HEK293 (cell line): ENCODE measurements around the gene TRABD2A.
A peak's percentile ranks its signal among the peaks of the same experiment; 100 is the strongest.

Experiments used
- CTCF ChIA-PET: fragments of 350-600 bp; formaldehyde crosslinking; extraction: SDS; loops from one replicate; lab custom pipeline; 2021; ENCODE audit warnings: antibody characterized with exemption; lab: Yijun Ruan, JAX
- POLR2A ChIA-PET: fragments of 300-600 bp; formaldehyde crosslinking; extraction: SDS; loops from one replicate; lab custom pipeline; 2020; ENCODE audit warnings: antibody characterized with exemption, inconsistent platforms; lab: Yijun Ruan, JAX
- H3K27ac ChIP-seq: fragments of 200-500 bp; sonication (Bioruptor generic); 2 replicates; pipeline ENCODE4 v1.5.1; 2014; ENCODE audit warnings: low read depth, low read length, control low read depth, inconsistent platforms; ENCODE audit errors: extremely low read depth
- H3K36me3 ChIP-seq, 2 experiments: fragments of 200-500 bp in 1 of 2; sonication (Bioruptor generic) in 1 of 2; 1 replicate in 1 of 2; 2 replicates in 1 of 2; pipeline ENCODE4 v1.5.1; 2014 to 2017; ENCODE audit warnings: inconsistent platforms in 2 of 2, low read length in 2 of 2; ENCODE audit not compliant: control insufficient read depth in 2 of 2, insufficient read depth in 1 of 2
- H3K4me1 ChIP-seq: fragments of 200-500 bp; sonication (Bioruptor generic); 2 replicates; pipeline ENCODE4 v1.5.1; 2014; ENCODE audit warnings: mild to moderate bottlenecking, low read length, inconsistent platforms; ENCODE audit not compliant: control insufficient read depth, insufficient read depth
- H3K4me3 ChIP-seq: 2 replicates; pipeline ENCODE4 v1.5.1; 2011; ENCODE audit warnings: low read depth, mild to moderate bottlenecking, control low read depth, low read length, moderate library complexity
- H3K9me3 ChIP-seq: fragments of 200-500 bp; sonication (Bioruptor generic); 2 replicates; pipeline ENCODE4 v1.5.1; 2014; ENCODE audit warnings: low read depth, low read length, inconsistent platforms; ENCODE audit not compliant: control insufficient read depth, insufficient read depth
- EGR2 ChIP-seq: fragments of 450-650 bp; formaldehyde crosslinking; IDR thresholded peaks from 2 replicates; pipeline ENCODE4 v1.5.1; 2016; ENCODE audit warnings: low read depth, missing biosample characterization, missing genetic modification characterization
- HOXD13 ChIP-seq: sonication (generic); formaldehyde crosslinking; IDR thresholded peaks from 2 replicates; pipeline ENCODE4 v1.8.0; 2022; ENCODE audit warnings: missing genetic modification reagents, borderline replicate concordance
- KLF9 ChIP-seq: fragments of 450-650 bp; formaldehyde crosslinking; IDR thresholded peaks from 2 replicates; pipeline ENCODE4 v1.5.1; 2016; ENCODE audit warnings: missing biosample characterization, missing genetic modification characterization, low read depth
- ZNF146 ChIP-seq: fragments of 450-650 bp; formaldehyde crosslinking; IDR thresholded peaks from 2 replicates; pipeline ENCODE4 v1.5.1; 2016; ENCODE audit warnings: missing biosample characterization, missing genetic modification characterization
- ZNF169 ChIP-seq: fragments of 450-650 bp; formaldehyde crosslinking; IDR thresholded peaks from 2 replicates; pipeline ENCODE4 v1.5.1; 2016; ENCODE audit warnings: missing biosample characterization, missing genetic modification characterization
- ZNF214 ChIP-seq: fragments of 450-650 bp; formaldehyde crosslinking; IDR thresholded peaks from 2 replicates; pipeline ENCODE4 v1.5.1; 2017; ENCODE audit warnings: missing biosample characterization, mild to moderate bottlenecking, missing genetic modification characterization, borderline replicate concordance
- ZNF239 ChIP-seq: fragments of 450-650 bp; formaldehyde crosslinking; IDR thresholded peaks from 2 replicates; pipeline ENCODE4 v1.5.1; 2016; ENCODE audit warnings: missing biosample characterization, missing genetic modification characterization
- ZNF248 ChIP-seq: fragments of 450-650 bp; formaldehyde crosslinking; IDR thresholded peaks from 2 replicates; pipeline ENCODE4 v1.5.1; 2017; ENCODE audit warnings: missing biosample characterization, missing genetic modification characterization
- ZNF311 ChIP-seq: fragments of 450-650 bp; formaldehyde crosslinking; IDR thresholded peaks from 2 replicates; pipeline ENCODE4 v1.5.1; 2017; ENCODE audit warnings: missing biosample characterization, missing genetic modification characterization, borderline replicate concordance
- ZNF341 ChIP-seq: fragments of 450-650 bp; formaldehyde crosslinking; IDR thresholded peaks from 2 replicates; pipeline ENCODE4; 2016; ENCODE audit warnings: low read depth, missing biosample characterization, missing genetic modification characterization
- ZNF510 ChIP-seq: fragments of 450-650 bp; formaldehyde crosslinking; IDR thresholded peaks from 2 replicates; pipeline ENCODE4 v1.5.1; 2018; ENCODE audit warnings: mild to moderate bottlenecking, missing genetic modification characterization, missing biosample characterization; ENCODE audit not compliant: insufficient replicate concordance
- ZNF521 ChIP-seq: fragments of 450-650 bp; formaldehyde crosslinking; IDR thresholded peaks from 2 replicates; pipeline ENCODE4 v1.5.1; 2017; ENCODE audit warnings: missing biosample characterization, mild to moderate bottlenecking, missing genetic modification characterization
- ZNF654 ChIP-seq: fragments of 450-650 bp; formaldehyde crosslinking; IDR thresholded peaks from 2 replicates; pipeline ENCODE4 v1.5.1; 2016; ENCODE audit warnings: low read depth, missing biosample characterization, missing genetic modification characterization
- ZNF664 ChIP-seq: fragments of 450-650 bp; formaldehyde crosslinking; IDR thresholded peaks from 2 replicates; pipeline ENCODE4 v1.5.1; 2016; ENCODE audit warnings: missing biosample characterization, missing genetic modification characterization
- ZNF677 ChIP-seq: fragments of 450-650 bp; IDR thresholded peaks from 2 replicates; pipeline ENCODE4 v1.5.0; 2018; ENCODE audit warnings: missing biosample characterization, mild to moderate bottlenecking, missing genetic modification characterization, moderate library complexity
- ZNF777 ChIP-seq: fragments of 450-650 bp; formaldehyde crosslinking; IDR thresholded peaks from 2 replicates; pipeline ENCODE4 v1.5.1; 2017; ENCODE audit warnings: missing biosample characterization, missing genetic modification characterization, borderline replicate concordance
- ZNF837 ChIP-seq: fragments of 450-650 bp; formaldehyde crosslinking; IDR thresholded peaks from 2 replicates; pipeline ENCODE4 v1.5.1; 2016; ENCODE audit warnings: missing biosample characterization, missing genetic modification characterization
- TF ChIP-seq, protein P1 (sequence below): fragments of 450-650 bp; formaldehyde crosslinking; IDR thresholded peaks from 2 replicates; pipeline ENCODE4 v1.5.1; 2016; ENCODE audit warnings: missing biosample characterization, missing genetic modification characterization
- TF ChIP-seq, protein P2 (sequence below): fragments of 450-650 bp; formaldehyde crosslinking; IDR thresholded peaks from 2 replicates; pipeline ENCODE4 v1.5.1; 2016; ENCODE audit warnings: missing biosample characterization, missing genetic modification characterization
- TF ChIP-seq, protein P3 (sequence below): fragments of 450-650 bp; formaldehyde crosslinking; IDR thresholded peaks from 2 replicates; pipeline ENCODE4 v1.5.1; 2017; ENCODE audit warnings: missing biosample characterization, missing genetic modification characterization

TRABD2A gene

DNA sequence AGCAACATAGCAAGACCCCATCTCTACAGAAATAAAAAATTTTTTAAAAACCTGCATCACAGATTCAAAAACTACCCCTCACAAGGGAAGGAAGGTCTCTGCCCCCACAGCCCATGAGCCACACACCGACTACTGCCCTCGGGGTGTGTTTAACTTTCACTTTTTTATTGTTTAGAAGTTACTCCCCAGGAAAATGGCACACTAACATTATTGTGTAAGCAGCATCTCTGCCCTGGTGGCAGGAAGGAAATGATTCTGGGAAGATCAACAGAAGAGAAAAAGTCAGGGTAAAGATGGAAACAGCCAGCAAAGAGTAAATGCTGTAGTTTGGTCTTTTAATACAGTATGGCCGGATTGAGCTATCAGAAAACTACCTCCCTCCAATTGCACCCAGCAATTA, 21.9 kb downstream of the TRABD2A start:
- CTCF ChIA-PET, result interaction anchor here (1.4 to 2.4 kb wide), 2 partner anchors 17 to 118 kb away, joined by 3 to 8 read pairs; no protein-coding TSS in a partner anchor

DNA sequence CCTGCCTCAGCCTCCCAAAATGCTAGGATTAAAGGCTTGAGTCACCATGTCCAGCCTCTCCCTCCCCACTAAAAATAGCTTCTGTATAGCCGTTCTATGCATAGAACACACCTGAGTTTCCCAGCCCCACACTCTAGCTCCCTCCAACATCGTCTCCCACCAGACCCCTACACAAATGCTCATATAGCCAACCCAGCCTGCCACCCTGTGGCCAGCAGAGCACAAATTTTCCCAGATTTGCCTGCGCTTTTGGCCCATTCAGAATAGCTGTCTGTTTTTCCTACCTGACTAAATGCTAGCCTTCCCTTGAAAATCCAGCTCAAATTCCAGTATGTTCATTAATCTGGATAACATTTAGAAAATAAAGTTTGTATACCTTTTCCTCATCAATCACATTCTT, 22.8 kb downstream of the TRABD2A start:
- CTCF ChIA-PET, result interaction anchor here (0.7 to 2.4 kb wide), 11 partner anchors 11 to 365 kb away, joined by 3 to 8 read pairs (median 4); no protein-coding TSS in a partner anchor
- Histone ChIP-seq H3K4me1 (no peaks in the 10 kb centered on the region), H3K9me3 (no peaks in the 10 kb centered on the region), H3K36me3 (no peaks in the 10 kb centered on the region), H3K27ac (no peak overlapping the region), H3K4me3 (no peak overlapping the region)
- TF ChIP-seq ZNF654 (tag by site-specific recombination) (peak; percentile 8; the same call in 1 of the 2 replicates), EGR2 (tag by site-specific recombination) (no peak)
- POLR2A ChIA-PET, result no interaction called here

More for the DNA sequence above, 21.9 kb downstream of the TRABD2A start:
- Histone ChIP-seq H3K9me3 (no peaks in the 10 kb centered on the region), H3K4me1 (no peaks in the 10 kb centered on the region), H3K27ac (no peak overlapping the region), H3K4me3 (no peak overlapping the region), H3K36me3 (no peaks in the 10 kb centered on the region)
- TF ChIP-seq ZNF664 (tag by site-specific recombination) (no peak), ZNF341 (tag by site-specific recombination) (no peak), ZNF214 (no peak), ZNF677 (no peak), ZNF777 (tag by site-specific recombination) (no peak), HOXD13 (CRISPR knock-in tag) (no peak), ZNF146 (no peak), KLF9 (no peak), ZNF239 (no peak), ZNF521 (no peak), ZNF311 (tag by site-specific recombination) (no peak), ZNF510 (tag by site-specific recombination) (no peak), ZNF169 (tag by site-specific recombination) (no peak), ZNF837 (no peak), ZNF248 (tag by site-specific recombination) (no peak)
- TF ChIP-seq, protein P1, sequence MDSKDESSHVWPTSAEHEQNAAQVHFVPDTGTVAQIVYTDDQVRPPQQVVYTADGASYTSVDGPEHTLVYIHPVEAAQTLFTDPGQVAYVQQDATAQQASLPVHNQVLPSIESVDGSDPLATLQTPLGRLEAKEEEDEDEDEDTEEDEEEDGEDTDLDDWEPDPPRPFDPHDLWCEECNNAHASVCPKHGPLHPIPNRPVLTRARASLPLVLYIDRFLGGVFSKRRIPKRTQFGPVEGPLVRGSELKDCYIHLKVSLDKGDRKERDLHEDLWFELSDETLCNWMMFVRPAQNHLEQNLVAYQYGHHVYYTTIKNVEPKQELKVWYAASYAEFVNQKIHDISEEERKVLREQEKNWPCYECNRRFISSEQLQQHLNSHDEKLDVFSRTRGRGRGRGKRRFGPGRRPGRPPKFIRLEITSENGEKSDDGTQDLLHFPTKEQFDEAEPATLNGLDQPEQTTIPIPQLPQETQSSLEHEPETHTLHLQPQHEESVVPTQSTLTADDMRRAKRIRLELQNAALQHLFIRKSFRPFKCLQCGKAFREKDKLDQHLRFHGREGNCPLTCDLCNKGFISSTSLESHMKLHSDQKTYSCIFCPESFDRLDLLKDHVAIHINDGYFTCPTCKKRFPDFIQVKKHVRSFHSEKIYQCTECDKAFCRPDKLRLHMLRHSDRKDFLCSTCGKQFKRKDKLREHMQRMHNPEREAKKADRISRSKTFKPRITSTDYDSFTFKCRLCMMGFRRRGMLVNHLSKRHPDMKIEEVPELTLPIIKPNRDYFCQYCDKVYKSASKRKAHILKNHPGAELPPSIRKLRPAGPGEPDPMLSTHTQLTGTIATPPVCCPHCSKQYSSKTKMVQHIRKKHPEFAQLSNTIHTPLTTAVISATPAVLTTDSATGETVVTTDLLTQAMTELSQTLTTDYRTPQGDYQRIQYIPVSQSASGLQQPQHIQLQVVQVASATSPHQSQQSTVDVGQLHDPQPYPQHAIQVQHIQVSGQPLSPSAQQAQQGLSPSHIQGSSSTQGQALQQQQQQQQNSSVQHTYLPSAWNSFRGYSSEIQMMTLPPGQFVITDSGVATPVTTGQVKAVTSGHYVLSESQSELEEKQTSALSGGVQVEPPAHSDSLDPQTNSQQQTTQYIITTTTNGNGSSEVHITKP (tag by site-specific recombination), result no peak
- TF ChIP-seq, protein P2, sequence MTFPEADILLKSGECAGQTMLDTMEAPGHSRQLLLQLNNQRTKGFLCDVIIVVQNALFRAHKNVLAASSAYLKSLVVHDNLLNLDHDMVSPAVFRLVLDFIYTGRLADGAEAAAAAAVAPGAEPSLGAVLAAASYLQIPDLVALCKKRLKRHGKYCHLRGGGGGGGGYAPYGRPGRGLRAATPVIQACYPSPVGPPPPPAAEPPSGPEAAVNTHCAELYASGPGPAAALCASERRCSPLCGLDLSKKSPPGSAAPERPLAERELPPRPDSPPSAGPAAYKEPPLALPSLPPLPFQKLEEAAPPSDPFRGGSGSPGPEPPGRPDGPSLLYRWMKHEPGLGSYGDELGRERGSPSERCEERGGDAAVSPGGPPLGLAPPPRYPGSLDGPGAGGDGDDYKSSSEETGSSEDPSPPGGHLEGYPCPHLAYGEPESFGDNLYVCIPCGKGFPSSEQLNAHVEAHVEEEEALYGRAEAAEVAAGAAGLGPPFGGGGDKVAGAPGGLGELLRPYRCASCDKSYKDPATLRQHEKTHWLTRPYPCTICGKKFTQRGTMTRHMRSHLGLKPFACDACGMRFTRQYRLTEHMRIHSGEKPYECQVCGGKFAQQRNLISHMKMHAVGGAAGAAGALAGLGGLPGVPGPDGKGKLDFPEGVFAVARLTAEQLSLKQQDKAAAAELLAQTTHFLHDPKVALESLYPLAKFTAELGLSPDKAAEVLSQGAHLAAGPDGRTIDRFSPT (tag by site-specific recombination), result no peak
- TF ChIP-seq, protein P3, sequence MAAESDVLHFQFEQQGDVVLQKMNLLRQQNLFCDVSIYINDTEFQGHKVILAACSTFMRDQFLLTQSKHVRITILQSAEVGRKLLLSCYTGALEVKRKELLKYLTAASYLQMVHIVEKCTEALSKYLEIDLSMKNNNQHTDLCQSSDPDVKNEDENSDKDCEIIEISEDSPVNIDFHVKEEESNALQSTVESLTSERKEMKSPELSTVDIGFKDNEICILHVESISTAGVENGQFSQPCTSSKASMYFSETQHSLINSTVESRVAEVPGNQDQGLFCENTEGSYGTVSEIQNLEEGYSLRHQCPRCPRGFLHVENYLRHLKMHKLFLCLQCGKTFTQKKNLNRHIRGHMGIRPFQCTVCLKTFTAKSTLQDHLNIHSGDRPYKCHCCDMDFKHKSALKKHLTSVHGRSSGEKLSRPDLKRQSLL, result no peak
- POLR2A ChIA-PET, result no interaction called here
